ENCODE measurements around the gene FBXW7.

DNA sequence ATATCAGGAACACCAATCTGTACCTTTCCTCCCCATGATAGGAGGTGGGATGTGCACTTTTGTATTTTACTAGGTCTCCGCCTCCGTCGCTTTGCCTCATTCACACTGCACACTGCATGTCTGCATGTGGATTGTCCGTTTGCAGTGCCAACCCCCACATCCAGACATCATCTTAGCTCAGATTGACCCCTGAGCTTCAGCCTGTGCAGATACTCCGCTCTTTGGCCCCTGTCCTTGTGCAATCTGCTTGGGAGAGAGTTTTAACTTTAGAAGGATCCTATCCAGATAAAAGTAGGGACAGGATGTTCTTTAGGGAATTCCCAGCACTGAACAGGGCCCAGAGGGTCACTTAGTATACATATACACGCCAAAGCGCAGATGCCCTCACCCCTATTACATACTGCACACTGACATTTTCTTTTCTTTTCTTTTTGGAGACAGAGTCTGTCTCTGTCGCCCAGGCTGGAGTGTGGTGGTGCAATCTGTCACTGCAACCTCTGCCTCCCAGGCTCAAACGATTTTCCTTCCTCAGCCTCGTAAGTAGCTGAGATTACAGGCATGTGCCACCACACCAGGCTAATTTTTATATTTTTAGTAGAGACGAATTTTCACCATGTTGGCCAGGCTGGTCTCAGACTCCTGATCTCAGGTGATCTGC lies 43.3 kb upstream of the FBXW7 start:
- TF ChIP-seq CTCF (conservative IDR thresholded peaks at IDR 0.05; ENCODE audit: low read depth, low read length) (no peak), EZH2 (IDR thresholded peaks at IDR 0.05; ENCODE audit: borderline replicate concordance, low read depth, low read length, poor library complexity, severe bottlenecking) (no peak)
